Measurements from ENCODE around the gene PAQR8. TPM values are rescaled to one million over a fixed set of nuclear protein-coding genes. Genes with fewer than 3 reads are reported as not detected.

PAQR8 gene
- total RNA-seq, 1 experiment from 2014 or later: 0.44 TPM

DNA sequence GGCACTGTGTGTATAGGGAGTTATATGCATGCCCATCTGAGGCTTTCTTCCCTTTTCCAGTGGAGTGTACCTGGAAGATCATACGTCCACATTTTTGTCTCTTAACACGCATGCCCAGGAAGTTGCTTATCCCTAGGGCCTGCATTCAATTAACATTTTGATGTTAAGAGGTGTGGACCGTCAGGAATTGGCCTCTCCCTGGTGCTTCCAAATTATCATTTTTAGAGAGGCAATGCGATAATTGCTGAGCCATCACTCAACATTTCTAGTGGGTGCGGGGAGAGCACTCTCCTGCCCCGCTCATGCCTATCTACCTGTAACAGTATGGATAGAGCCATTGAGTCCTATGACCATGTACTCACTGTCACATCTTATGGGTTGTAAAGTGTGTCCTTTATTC, 37.8 kb upstream of the PAQR8 start:
- no peaks in the 10 kb centered on the region for H3K79me2 ChIP-seq (ENCODE audit: low read length)
- H2AFZ ChIP-seq (ENCODE audit: low read length): no peak overlapping the region
- H3F3A ChIP-seq (ENCODE audit: low read length, unreplicated experiment): no peaks in the 10 kb centered on the region
- H3K9me2 ChIP-seq (replicated peaks; ENCODE audit: low read length): no peaks in the 10 kb centered on the region
- no TSS peak for BruUV-seq (replicated peaks)
- DNase-seq (no peak), ATAC-seq (no peak)
- intact Hi-C loops (cut with micrococcal nuclease): no loop called here
- H3K4me1 ChIP-seq (ENCODE audit: insufficient read depth, low read length): no peaks in the 10 kb centered on the region
- no peak overlapping the region for H3K4me3 ChIP-seq (ENCODE audit: low read length)
- POLR2A ChIA-PET (ENCODE audit: unreplicated experiment): no interaction called here
- no peaks in the 10 kb centered on the region for H3K27me3 ChIP-seq (ENCODE audit: low read length)
- H4K20me1 ChIP-seq (ENCODE audit: low read length): no peaks in the 10 kb centered on the region
- TF ChIP-seq CTCF (conservative IDR thresholded peaks at IDR 0.05; ENCODE audit: low read depth, low read length) (no peak), EZH2phosphoT487 (IDR thresholded peaks at IDR 0.05; ENCODE audit: borderline replicate concordance, low read length) (no peak), EZH2 (IDR thresholded peaks at IDR 0.05; ENCODE audit: low read length, unreplicated experiment) (no peak)
- no peak overlapping the region for H3K27ac ChIP-seq (ENCODE audit: low read length)
- H3K9ac ChIP-seq (ENCODE audit: low read length): no peak overlapping the region
- H3K4me2 ChIP-seq (ENCODE audit: low read length): no peak overlapping the region
- no peaks in the 10 kb centered on the region for H3K36me3 ChIP-seq (ENCODE audit: low read depth, low read length)
- no peaks in the 10 kb centered on the region for H3K9me3 ChIP-seq (ENCODE audit: low read length)
- CTCF ChIA-PET: no interaction called here

GRCh38 chr6:52325695-52326471, 36.1 kb upstream of the PAQR8 start:
- no peak overlapping the region for H3K4me3 ChIP-seq (ENCODE audit: low read length)
- no peaks in the 10 kb centered on the region for H3K9me2 ChIP-seq (replicated peaks; ENCODE audit: low read length)
- H3K36me3 ChIP-seq (ENCODE audit: low read depth, low read length): no peaks in the 10 kb centered on the region
- no peak overlapping the region for H2AFZ ChIP-seq (ENCODE audit: low read length)
- no peak overlapping the region for H3K27ac ChIP-seq (ENCODE audit: low read length)
- ChIA-PET CTCF (no interaction called here), POLR2A (ENCODE audit: unreplicated experiment) (no interaction called here)
- no peaks in the 10 kb centered on the region for H4K20me1 ChIP-seq (ENCODE audit: low read length)
- DNase-seq: no peak
- ATAC-seq: no peak
- no peaks in the 10 kb centered on the region for H3F3A ChIP-seq (ENCODE audit: low read length, unreplicated experiment)
- intact Hi-C loops (cut with micrococcal nuclease): no loop called here
- no peak overlapping the region for H3K9ac ChIP-seq (ENCODE audit: low read length)
- peaks cover 11% of the 10 kb centered on the region for H3K4me1 ChIP-seq (ENCODE audit: insufficient read depth, low read length)
- TF ChIP-seq CTCF (conservative IDR thresholded peaks at IDR 0.05; ENCODE audit: low read depth, low read length): no peak
- no peak for TF ChIP-seq EZH2phosphoT487 (IDR thresholded peaks at IDR 0.05; ENCODE audit: borderline replicate concordance, low read length)
- TF ChIP-seq EZH2 (IDR thresholded peaks at IDR 0.05; ENCODE audit: low read length, unreplicated experiment): no peak
- no peak overlapping the region for H3K4me2 ChIP-seq (ENCODE audit: low read length)
- BruUV-seq (replicated peaks): no TSS peak
- no peaks in the 10 kb centered on the region for H3K79me2 ChIP-seq (ENCODE audit: low read length)
- H3K27me3 ChIP-seq (ENCODE audit: low read length): no peaks in the 10 kb centered on the region
- no peaks in the 10 kb centered on the region for H3K9me3 ChIP-seq (ENCODE audit: low read length)

GRCh38 chr6:52326540-52327364, 35.2 kb upstream of the PAQR8 start:
- no peak for ATAC-seq
- Histone ChIP-seq H4K20me1 (ENCODE audit: low read length) (no peaks in the 10 kb centered on the region), H3K27ac (ENCODE audit: low read length) (no peak overlapping the region), H3K27me3 (ENCODE audit: low read length) (no peaks in the 10 kb centered on the region), H2AFZ (ENCODE audit: low read length) (no peak overlapping the region), H3K9me2 (replicated peaks; ENCODE audit: low read length) (no peaks in the 10 kb centered on the region), H3K4me1 (ENCODE audit: insufficient read depth, low read length) (peaks cover 12% of the 10 kb centered on the region), H3K9ac (ENCODE audit: low read length) (no peak overlapping the region), H3K79me2 (ENCODE audit: low read length) (no peaks in the 10 kb centered on the region), H3K4me3 (ENCODE audit: low read length) (no peak overlapping the region), H3F3A (ENCODE audit: low read length, unreplicated experiment) (no peaks in the 10 kb centered on the region), H3K36me3 (ENCODE audit: low read depth, low read length) (no peaks in the 10 kb centered on the region), H3K4me2 (ENCODE audit: low read length) (no peak overlapping the region), H3K9me3 (ENCODE audit: low read length) (no peaks in the 10 kb centered on the region)
- intact Hi-C loops (cut with micrococcal nuclease): no loop called here
- BruUV-seq (replicated peaks): no TSS peak
- DNase-seq: no peak
- POLR2A ChIA-PET (ENCODE audit: unreplicated experiment): no interaction called here
- no peak for TF ChIP-seq EZH2phosphoT487 (IDR thresholded peaks at IDR 0.05; ENCODE audit: borderline replicate concordance, low read length)
- TF ChIP-seq EZH2 (IDR thresholded peaks at IDR 0.05; ENCODE audit: low read length, unreplicated experiment): no peak
- CTCF ChIA-PET: no interaction called here

Measured in PC-3 (cell line).